ENCODE data around the gene TBC1D5.

GRCh38 chr3:17590465-17590864, 152.0 kb downstream of the TBC1D5 start:
- TF ChIP-seq POLR2A (IDR thresholded peaks at IDR 0.05; ENCODE audit: low read length): no peak
- TF ChIP-seq GATA1 (IDR thresholded peaks at IDR 0.05; ENCODE audit: low read depth, low read length): no peak
